Ishikawa (cell line): Measurements from ENCODE around the gene QSOX2.

Experiments
- MAX ChIP-seq: IDR thresholded peaks from 2 replicates; pipeline ENCODE4 v1.6.1; 2012
- RAD21 ChIP-seq: IDR thresholded peaks from 2 replicates; pipeline ENCODE4 v1.6.1; 2012; ENCODE audit warnings: low read depth
- YY1 ChIP-seq: IDR thresholded peaks from 2 replicates; pipeline ENCODE4 v1.6.1; 2012; ENCODE audit warnings: low read depth

GRCh38 chr9:136204145-136204805 is 41.3 kb downstream of the QSOX2 start:
- TF ChIP-seq RAD21 = no peak
- no peak for TF ChIP-seq MAX
- no peak for TF ChIP-seq YY1
